PC-9 (cell line): ENCODE results near the gene JMJD8. TPM values are rescaled to one million over a fixed set of nuclear protein-coding genes. Genes with fewer than 3 reads are reported as not detected.

Experiments used
- BruUV-seq: library from RNA; stranded (reverse); fragments of 400-500 nt; replicated peaks from 2 replicates; lab custom pipeline; 2021; lab: Mats Ljungman, UMichigan
- CTCF ChIA-PET: fragments of 300-600 bp; sonication (Branson Sonifier 250); formaldehyde crosslinking; loops from one replicate; lab custom pipeline; 2022; ENCODE audit warnings: antibody characterized with exemption; lab: Charles Lee
- POLR2A ChIA-PET: fragments of 300-600 bp; sonication (Branson Sonifier 250); formaldehyde crosslinking; loops from one replicate; lab custom pipeline; 2022; ENCODE audit warnings: antibody characterized with exemption; ENCODE audit not compliant: unreplicated experiment; lab: Charles Lee
- DNase-seq, 2 experiments: peaks; one replicate each; pipeline versions ENCODE4 v3.0.0 to v3.0.0-alpha.2; 2015 to 2022; ENCODE audit warnings: mixed read lengths in 1 of 2
- H2AFZ ChIP-seq: fragments of 200-600 bp; sonication (generic); 2 replicates; pipeline ENCODE4 v1.8.1; 2017; ENCODE audit warnings: antibody characterized with exemption
- H3F3A ChIP-seq: fragments of 200-600 bp; sonication (generic); 2 replicates; pipeline ENCODE4 v1.8.1; 2017; ENCODE audit warnings: antibody characterized with exemption, mild to moderate bottlenecking, low read depth; ENCODE audit not compliant: insufficient read depth
- H3K27ac ChIP-seq: fragments of 200-600 bp; sonication (generic); 2 replicates; pipeline ENCODE4 v1.6.1; 2016; ENCODE audit warnings: mixed run types
- H3K27me3 ChIP-seq: fragments of 200-600 bp; sonication (generic); 2 replicates; pipeline ENCODE4 v1.6.1; 2016; ENCODE audit warnings: low read depth, mixed run types; ENCODE audit not compliant: insufficient read depth
- H3K36me3 ChIP-seq: fragments of 200-600 bp; sonication (generic); 2 replicates; pipeline ENCODE4 v1.6.1; 2016; ENCODE audit warnings: low read depth, mixed run types
- H3K4me1 ChIP-seq: fragments of 200-600 bp; sonication (generic); replicated peaks from 2 replicates; pipeline ENCODE4 v1.6.1; 2016; ENCODE audit warnings: mixed run types; ENCODE audit not compliant: insufficient read depth
- H3K4me2 ChIP-seq: fragments of 200-600 bp; sonication (generic); 2 replicates; pipeline ENCODE4 v1.6.1; 2017; ENCODE audit warnings: mixed run types
- H3K4me3 ChIP-seq: fragments of 200-600 bp; sonication (generic); 2 replicates; pipeline ENCODE4 v1.6.1; 2016; ENCODE audit warnings: mixed run types
- H3K79me2 ChIP-seq: fragments of 200-600 bp; sonication (generic); 2 replicates; pipeline ENCODE4 v1.6.1; 2017; ENCODE audit warnings: low read depth, mixed run types
- H3K9me2 ChIP-seq: fragments of 200-600 bp; sonication (generic); 2 replicates; pipeline ENCODE4 v1.8.1; 2017; ENCODE audit warnings: mild to moderate bottlenecking; ENCODE audit not compliant: insufficient read depth
- H3K9me3 ChIP-seq: fragments of 200-600 bp; sonication (generic); 2 replicates; pipeline ENCODE4 v1.8.1; 2016; ENCODE audit warnings: low read depth; ENCODE audit not compliant: insufficient read depth
- H4K20me1 ChIP-seq: fragments of 200-600 bp; sonication (generic); 2 replicates; pipeline ENCODE4 v1.8.1; 2017; ENCODE audit not compliant: insufficient read depth
- CTCF ChIP-seq: fragments of 200-600 bp; sonication (generic); conservative IDR thresholded peaks from 2 replicates; pipeline ENCODE4 v1.6.1; 2017; ENCODE audit warnings: mixed run types, antibody characterized with exemption, mild to moderate bottlenecking, moderate library complexity
- EZH2 ChIP-seq: fragments of 200-600 bp; sonication (generic); IDR thresholded peaks from 2 replicates; pipeline ENCODE4 v1.8.0; 2017; ENCODE audit warnings: antibody characterized with exemption, low read depth
- intact Hi-C: fragments of 100-400 bp; cut with micrococcal nuclease; formaldehyde crosslinking; loops from one replicate; pipeline ENCODE4 v1.10.0; 2022; ENCODE audit not compliant: unreplicated experiment
- total RNA-seq: library from RNA; stranded (reverse); gene quantifications from 2 replicates; pipeline ENCODE4 v1.2.3, GENCODE V29; 2021

JMJD8 gene
- total RNA-seq, 1 experiment from 2014 or later = 57.4 TPM

- no peaks in the 10 kb centered on the region for H3K36me3 ChIP-seq
- no peak overlapping the region for H2AFZ ChIP-seq
- no peaks in the 10 kb centered on the region for H3K9me2 ChIP-seq
- no peak overlapping the region for H3K4me3 ChIP-seq
- no peaks in the 10 kb centered on the region for H3K4me1 ChIP-seq
- CTCF ChIA-PET = no interaction called here
- no TSS peak for BruUV-seq
- H4K20me1 ChIP-seq = peaks cover 4% of the 10 kb centered on the region; the same call in 1 of the 2 replicates
- no peak for TF ChIP-seq EZH2
- TF ChIP-seq CTCF = no peak
- H3K27ac ChIP-seq = no peak overlapping the region
- H3F3A ChIP-seq = peaks cover 24% of the 10 kb centered on the region
- H3K27me3 ChIP-seq = no peaks in the 10 kb centered on the region
- DNase-seq = peak in 1 of 2 experiments; percentile 19
- H3K79me2 ChIP-seq = no peaks in the 10 kb centered on the region
- no peaks in the 10 kb centered on the region for H3K9me3 ChIP-seq
- intact Hi-C loops = no loop called here
- POLR2A ChIA-PET = no interaction called here
- H3K4me2 ChIP-seq = no peak overlapping the region
Observed at GRCh38 chr16:729768-730665, 45.9 kb upstream of the JMJD8 start.

GRCh38 chr16:728890-729744 lies 45.0 kb upstream of the JMJD8 start:
- Histone ChIP-seq H2AFZ (no peak overlapping the region), H3K27me3 (no peaks in the 10 kb centered on the region), H3K36me3 (no peaks in the 10 kb centered on the region), H3K79me2 (no peaks in the 10 kb centered on the region), H3K9me3 (no peaks in the 10 kb centered on the region), H3K4me2 (peak overlapping the region; percentile 99), H3K27ac (no peak overlapping the region), H3K9me2 (no peaks in the 10 kb centered on the region), H4K20me1 (peaks cover 4% of the 10 kb centered on the region; the same call in 1 of the 2 replicates), H3K4me3 (no peak overlapping the region; the same call in 1 of the 2 replicates), H3K4me1 (no peaks in the 10 kb centered on the region), H3F3A (peaks cover 25% of the 10 kb centered on the region)
- ChIA-PET CTCF (no interaction called here), POLR2A (no interaction called here)
- intact Hi-C loops = loop anchor here (1.0 kb wide), 1 partner anchor 11 kb away; the partner anchor contains the start of gene CIAO3
- no TSS peak for BruUV-seq
- peak in 1 of 2 experiments; percentile 29 for DNase-seq
- TF ChIP-seq CTCF = no peak
- no peak for TF ChIP-seq EZH2
